Muscle layer of colon (tissue), 2 donors: Measurements from ENCODE around the gene PLCH1.

Source experiments
- H3K27ac ChIP-seq: one replicate; pipeline ENCODE4 v1.7.0; 2013; ENCODE audit warnings: low read depth, mild to moderate bottlenecking, low read length, moderate library complexity
- H3K27me3 ChIP-seq, 2 donors: one replicate each; pipeline ENCODE4 v1.7.0; 2013; ENCODE audit warnings: low read length in 2 of 2, mild to moderate bottlenecking in 2 of 2; ENCODE audit not compliant: insufficient read depth in 2 of 2, control insufficient read depth in 1 of 2
- H3K36me3 ChIP-seq: one replicate; pipeline ENCODE4 v1.7.0; 2013; ENCODE audit warnings: mild to moderate bottlenecking, low read length; ENCODE audit not compliant: insufficient read depth
- H3K4me1 ChIP-seq: one replicate; pipeline ENCODE4 v1.7.0; 2013; ENCODE audit warnings: mild to moderate bottlenecking, low read length; ENCODE audit not compliant: insufficient read depth
- H3K4me3 ChIP-seq, 2 donors: one replicate each; pipeline ENCODE4 v1.7.0; 2013; ENCODE audit warnings: low read length in 2 of 2, low read depth in 1 of 2, mild to moderate bottlenecking in 1 of 2, moderate library complexity in 1 of 2
- H3K9ac ChIP-seq: one replicate; pipeline ENCODE4 v1.7.0; 2013; ENCODE audit warnings: low read length
- H3K9me3 ChIP-seq: one replicate; pipeline ENCODE4 v1.7.0; 2013; ENCODE audit warnings: mild to moderate bottlenecking, low read length
- donor health status: abdominal sarcoma.
- donor health status: Adenocarcinoma of cecum.

Gene PLCH1

DNA sequence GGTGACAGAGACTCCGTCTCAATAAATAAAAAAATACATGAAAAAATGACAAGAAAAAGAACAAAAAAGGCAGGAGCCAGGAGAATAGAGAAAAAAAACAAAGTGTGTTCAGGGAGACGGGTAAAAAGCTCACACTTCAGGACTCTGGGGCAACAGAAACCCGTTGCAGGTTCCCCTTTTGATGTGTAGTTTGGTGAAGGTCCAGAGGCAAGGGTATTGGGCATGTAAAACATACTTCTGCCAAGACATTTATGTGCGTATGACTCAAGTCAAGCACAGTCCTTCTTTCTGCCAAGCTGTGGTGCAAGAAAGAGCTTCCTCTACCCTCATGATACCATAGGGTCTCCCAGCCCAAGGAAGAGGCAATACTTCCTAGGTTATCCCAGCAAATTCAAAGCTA lies 418.0 kb downstream of the PLCH1 start:
- no peaks in the 10 kb centered on the region for H3K36me3 ChIP-seq
- no peaks in the 10 kb centered on the region for H3K4me1 ChIP-seq
- no peaks in the 10 kb centered on the region for H3K9me3 ChIP-seq

DNA sequence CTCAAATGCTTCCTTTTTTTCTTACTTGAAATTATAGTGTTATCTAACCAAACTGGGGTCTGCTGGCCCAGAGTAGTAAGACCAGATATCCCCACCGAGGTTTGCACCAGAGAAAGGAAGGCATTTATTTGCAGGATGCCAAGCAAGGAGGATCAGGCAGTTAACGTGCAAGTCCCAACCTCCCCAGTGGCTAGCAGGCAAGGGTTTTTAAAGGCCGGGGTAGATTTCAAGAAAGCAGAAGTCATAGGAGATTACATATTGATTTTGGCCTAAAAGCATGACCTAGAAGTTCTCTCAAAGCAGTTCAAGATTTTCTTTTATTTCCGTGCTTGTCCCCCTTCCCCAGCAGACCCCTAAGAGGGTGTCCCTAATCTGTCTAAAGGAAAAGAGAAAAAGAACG lies 418.6 kb downstream of the PLCH1 start:
- Histone ChIP-seq H3K9ac (no peak overlapping the region), H3K9me3 (no peaks in the 10 kb centered on the region), H3K4me3 (no peak overlapping the region), H3K4me1 (no peaks in the 10 kb centered on the region), H3K36me3 (no peaks in the 10 kb centered on the region), H3K27ac (no peak overlapping the region), H3K27me3 (no peaks in the 10 kb centered on the region)

More for the DNA sequence above, 418.0 kb downstream of the PLCH1 start:
- Histone ChIP-seq H3K4me3 (no peak overlapping the region), H3K9ac (no peak overlapping the region), H3K27ac (no peak overlapping the region), H3K27me3 (no peaks in the 10 kb centered on the region)
